T-helper 1 cell treated with Interleukin-12 subunit alpha and Interleukin-12 subunit beta and Interleukin-4 antibody, amounts not matched to agents 30 ng/mL and 1 ng/mL, for 36 hours (primary cell): ENCODE results near the gene DNAJC28. TPM values are rescaled to one million over a fixed set of nuclear protein-coding genes. Genes with fewer than 3 reads are reported as not detected.

ENCODE experiments used
- intact Hi-C: fragments of 100-400 bp; cut with micrococcal nuclease; formaldehyde crosslinking; loops from one replicate; pipeline ENCODE4 v1.15.1; 2024
- total RNA-seq: library from RNA; stranded (reverse); gene quantifications from 2 replicates; pipeline ENCODE4 v1.2.3, GENCODE V29; 2022

Gene DNAJC28
- total RNA-seq, 1 donor from 2014 or later, result 0.15 TPM

GRCh38 chr21:33441489-33442477, 49.7 kb downstream of the DNAJC28 start:
- intact Hi-C loops, result loop anchor here (10.0 kb wide), 1 partner anchor 607 kb away; no protein-coding TSS in a partner anchor

Other genes starting within 250 kb of the DNAJC28 start
- 33.9 and 35.7 TPM in 2 replicates for gene IL10RB, start 225.3 kb downstream of the DNAJC28 start, total RNA-seq
- gene IFNAR1, start 166.7 kb downstream of the DNAJC28 start, total RNA-seq, result 30.3 and 34.7 TPM in 2 replicates
- 4.1 and 4.2 TPM in 2 replicates for gene IFNGR2, start 88.3 kb downstream of the DNAJC28 start, total RNA-seq
- 34.5 and 37.8 TPM in 2 replicates for gene TMEM50B, start 11.7 kb downstream of the DNAJC28 start, total RNA-seq
- 110 and 115 TPM in 2 replicates for gene GART, start 50.4 kb upstream of the DNAJC28 start, total RNA-seq
- gene SON, start 51.3 kb upstream of the DNAJC28 start, total RNA-seq, result 341 and 345 TPM in 2 replicates
- 29.5 and 31.5 TPM in 2 replicates for gene DONSON, start 97.0 kb upstream of the DNAJC28 start, total RNA-seq
- gene CRYZL1, start 150.0 kb upstream of the DNAJC28 start, total RNA-seq, result 25.9 and 34.6 TPM in 2 replicates
- gene ITSN1, start 150.8 kb upstream of the DNAJC28 start, total RNA-seq, result 2.3 and 2.4 TPM in 2 replicates